ENCODE measurements around the gene NAGLU. TPM values are rescaled to one million over a fixed set of nuclear protein-coding genes. Genes with fewer than 3 reads are reported as not detected.
A peak's percentile ranks its signal among the peaks of the same experiment; 100 is the strongest.

Gene NAGLU
- total and polyA plus RNA-seq, 2 of the 13 experiments (the other 11 are each of a cell fraction or from before 2014, with no cell fraction given): 28.2 to 40.1 TPM

GRCh38 chr17:42537156-42537805 is 1.2 kb downstream of the NAGLU start (continued):
- TF ChIP-seq HNF1A (IDR thresholded peaks at IDR 0.05; ENCODE audit: low read depth) (no peak), HNF1A (CRISPR knock-in tag; IDR thresholded peaks at IDR 0.05; ENCODE audit: borderline replicate concordance) (no peak), ZNF879 (CRISPR knock-in tag; IDR thresholded peaks at IDR 0.05) (no peak), TRAFD1 (CRISPR knock-in tag; IDR thresholded peaks at IDR 0.05; ENCODE audit: borderline replicate concordance) (no peak), ZNF576 (CRISPR knock-in tag; IDR thresholded peaks at IDR 0.05) (no peak), ARID5B (CRISPR knock-in tag; IDR thresholded peaks at IDR 0.05) (no peak), ZNF770 (CRISPR knock-in tag; IDR thresholded peaks at IDR 0.05) (no peak), KLF12 (CRISPR knock-in tag; IDR thresholded peaks at IDR 0.05; ENCODE audit: borderline replicate concordance) (no peak), RCOR2 (CRISPR knock-in tag; IDR thresholded peaks at IDR 0.05) (no peak), KAT7 (CRISPR knock-in tag; IDR thresholded peaks at IDR 0.05; ENCODE audit: borderline replicate concordance) (no peak; the same call in 1 of the 2 replicates), TCF7 (IDR thresholded peaks at IDR 0.05; ENCODE audit: low read depth) (no peak), AGO2 (optimal IDR thresholded peaks at IDR 0.05; ENCODE audit: low read depth, low read length) (peak; percentile 87), ZNF570 (CRISPR knock-in tag; IDR thresholded peaks at IDR 0.05; ENCODE audit: borderline replicate concordance) (no peak), RAD51 (IDR thresholded peaks at IDR 0.05; ENCODE audit: borderline replicate concordance) (no peak), BRD4 (CRISPR knock-in tag; IDR thresholded peaks at IDR 0.05) (no peak), ZMYM4 (CRISPR knock-in tag; IDR thresholded peaks at IDR 0.05) (no peak), ZFP37 (CRISPR knock-in tag; IDR thresholded peaks at IDR 0.05; ENCODE audit: borderline replicate concordance) (no peak), TEAD3 (CRISPR knock-in tag; optimal IDR thresholded peaks at IDR 0.05; ENCODE audit: borderline replicate concordance) (no peak)

All from HepG2 (cell line).